IMR-90 (cell line): ENCODE data around the gene PRODH2.
"Not testable (repeated sequence)": the region's sequence is repeated elsewhere in the genome, so short reads cannot be mapped to it uniquely, and the experiment has no call there.

ENCODE experiments used
- BHLHE40 ChIP-seq: fragments of 150-350 bp; IDR thresholded peaks from 2 replicates; pipeline ENCODE4 v1.6.1; 2016; ENCODE audit warnings: mild to moderate bottlenecking, low read depth, low read length
- CEBPB ChIP-seq: IDR thresholded peaks from 2 replicates; pipeline ENCODE4 v1.6.1; 2012; ENCODE audit warnings: low read depth, low read length, improper control_type of control experiment
- CTCF ChIP-seq: conservative IDR thresholded peaks from 2 replicates; pipeline ENCODE4 v1.5.1; 2012; ENCODE audit warnings: mild to moderate bottlenecking, low read depth, low read length, improper control_type of control experiment
- FOS ChIP-seq: fragments of 150-350 bp; IDR thresholded peaks from 2 replicates; pipeline ENCODE4 v1.6.1; 2016; ENCODE audit warnings: low read depth, low read length
- MAZ ChIP-seq: IDR thresholded peaks from 2 replicates; pipeline ENCODE4 v1.6.1; 2012; ENCODE audit warnings: low read depth, mild to moderate bottlenecking, low read length, improper control_type of control experiment, moderate library complexity, borderline replicate concordance
- MXI1 ChIP-seq: IDR thresholded peaks from 2 replicates; pipeline ENCODE4 v1.6.1; 2012; ENCODE audit warnings: low read depth, mild to moderate bottlenecking, low read length, moderate library complexity, borderline replicate concordance
- POLR2A ChIP-seq: IDR thresholded peaks from 2 replicates; pipeline ENCODE4 v1.6.1; 2012; ENCODE audit warnings: mild to moderate bottlenecking, low read depth, low read length
- RAD21 ChIP-seq: IDR thresholded peaks from 2 replicates; pipeline ENCODE4 v1.6.1; 2012; ENCODE audit warnings: low read length, improper control_type of control experiment
- RCOR1 ChIP-seq: IDR thresholded peaks from 2 replicates; pipeline ENCODE4 v1.6.1; 2012; ENCODE audit warnings: mild to moderate bottlenecking, low read length, improper control_type of control experiment; ENCODE audit not compliant: insufficient replicate concordance
- RFX5 ChIP-seq: IDR thresholded peaks from 2 replicates; pipeline ENCODE4 v1.8.0; 2012; ENCODE audit warnings: low read depth, mild to moderate bottlenecking, low read length, moderate library complexity
- SMC3 ChIP-seq: fragments of 150-350 bp; IDR thresholded peaks from 2 replicates; pipeline ENCODE4 v1.6.1; 2016; ENCODE audit warnings: low read depth, mild to moderate bottlenecking, antibody characterized with exemption, low read length, moderate library complexity

GRCh38 chr19:35795564-35795963, 17.1 kb downstream of the PRODH2 start:
- TF ChIP-seq RFX5, CTCF, FOS, POLR2A, RAD21, SMC3, MXI1, MAZ, RCOR1, CEBPB, BHLHE40: not testable (repeated sequence)
